Left lung (tissue), 10 donors: ENCODE results near the gene KLHL4. TPM values are rescaled to one million over a fixed set of nuclear protein-coding genes. Genes with fewer than 3 reads are reported as not detected.

Experiments
- ATAC-seq: fragments of 200-7000 bp; cut with Tn5 transposase; one replicate; pipeline ENCODE4 v1.9.1; 2020; ENCODE audit warnings: moderate library complexity
- DNase-seq, 4 donors: peaks; one replicate each; pipeline ENCODE4 v3.0.0-alpha.2; 2013 to 2020
- H3K27ac ChIP-seq, 2 donors: fragments of 200-600 bp; sonication (generic) in 1 of 2; one replicate each; pipeline versions ENCODE4 v1.5.0 to v1.8.0; 2020 to 2021
- H3K27me3 ChIP-seq, 2 donors: fragments of 200-600 bp; sonication (generic) in 1 of 2; one replicate each; pipeline versions ENCODE4 v1.5.0 to v1.8.0; 2020 to 2021
- H3K36me3 ChIP-seq, 2 donors: fragments of 200-600 bp; sonication (generic) in 1 of 2; one replicate each; pipeline versions ENCODE4 v1.5.0 to v1.8.0; 2020 to 2021
- H3K4me1 ChIP-seq, 2 donors: fragments of 200-600 bp; one replicate each; pipeline ENCODE4 v1.8.0; 2021
- H3K4me3 ChIP-seq, 2 donors: fragments of 200-600 bp; sonication (generic) in 1 of 2; one replicate each; pipeline versions ENCODE4 v1.5.0 to v1.8.0; 2020 to 2021; ENCODE audit warnings: mild to moderate bottlenecking in 1 of 2
- H3K9me3 ChIP-seq, 2 donors: fragments of 200-600 bp; sonication (generic) in 1 of 2; one replicate each; pipeline versions ENCODE4 v1.5.0 to v1.8.0; 2020 to 2021
- intact Hi-C, 2 donors: fragments of 100-400 bp; cut with DNase I; formaldehyde crosslinking; loops; one replicate each; pipeline versions ENCODE4 v1.11.2 to v1.14.2; 2022
- polyA plus RNA-seq, 6 donors: library from polyadenylated mRNA; unstranded; fragments of 120-200 nt; gene quantifications; one replicate each; pipeline ENCODE4 v1.2.1, GENCODE V29; 2013; ENCODE audit not compliant: insufficient read length in 6 of 6
- total RNA-seq, 2 donors: library from RNA; stranded (reverse); fragmentation: NEBNext Ultra II Directional; extraction: Animal tissue kit (Norgen Biotek cat#: 25700); gene quantifications; one replicate each; pipeline ENCODE4 v1.2.1, GENCODE V29; 2021
- TF ChIP-seq, protein P1 (sequence below), 2 donors: fragments of 200-600 bp; sonication (generic) in 1 of 2; IDR thresholded peaks; one replicate each; pipeline versions ENCODE4 v1.5.0 to v1.8.0; 2021; ENCODE audit warnings: antibody characterized with exemption in 2 of 2
- donor health status: DM: no; HTN: yes; CAD: no.
- donor health status: DM: no; HTN: no; CAD: no.

KLHL4 gene
- total and polyA plus RNA-seq, 8 donors, result 3.4 to 6.4 (median 5.1) TPM

DNA sequence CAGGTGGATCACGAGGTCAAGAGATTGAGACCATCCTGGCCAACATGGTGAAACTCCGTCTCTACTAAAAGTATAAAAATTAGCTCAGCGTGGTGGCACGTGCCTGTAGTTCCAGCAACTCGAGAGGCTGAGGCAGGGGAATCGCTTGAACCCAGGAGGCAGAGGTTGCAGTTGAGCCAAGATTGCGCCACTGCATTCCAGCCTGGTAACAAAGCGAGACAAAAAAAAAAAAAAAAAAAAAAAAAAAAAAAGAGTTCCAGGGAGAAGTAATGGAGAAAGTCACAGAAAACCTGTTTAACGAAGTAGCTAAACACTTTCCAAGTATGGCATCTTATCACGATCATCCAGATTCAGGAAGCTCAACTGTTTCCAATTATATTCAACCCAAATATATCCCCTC is 10.9 kb downstream of the KLHL4 start:
- H3K4me1 ChIP-seq, result no peaks in the 10 kb centered on the region
- H3K27ac ChIP-seq, result no peak overlapping the region
- DNase-seq, result no peak
- no peaks in the 10 kb centered on the region for H3K9me3 ChIP-seq
- H3K27me3 ChIP-seq, result no peaks in the 10 kb centered on the region
- ATAC-seq, result no peak
- no peak overlapping the region for H3K4me3 ChIP-seq
- H3K36me3 ChIP-seq, result no peaks in the 10 kb centered on the region
- intact Hi-C loops, result no loop called here
- TF ChIP-seq, protein P1, sequence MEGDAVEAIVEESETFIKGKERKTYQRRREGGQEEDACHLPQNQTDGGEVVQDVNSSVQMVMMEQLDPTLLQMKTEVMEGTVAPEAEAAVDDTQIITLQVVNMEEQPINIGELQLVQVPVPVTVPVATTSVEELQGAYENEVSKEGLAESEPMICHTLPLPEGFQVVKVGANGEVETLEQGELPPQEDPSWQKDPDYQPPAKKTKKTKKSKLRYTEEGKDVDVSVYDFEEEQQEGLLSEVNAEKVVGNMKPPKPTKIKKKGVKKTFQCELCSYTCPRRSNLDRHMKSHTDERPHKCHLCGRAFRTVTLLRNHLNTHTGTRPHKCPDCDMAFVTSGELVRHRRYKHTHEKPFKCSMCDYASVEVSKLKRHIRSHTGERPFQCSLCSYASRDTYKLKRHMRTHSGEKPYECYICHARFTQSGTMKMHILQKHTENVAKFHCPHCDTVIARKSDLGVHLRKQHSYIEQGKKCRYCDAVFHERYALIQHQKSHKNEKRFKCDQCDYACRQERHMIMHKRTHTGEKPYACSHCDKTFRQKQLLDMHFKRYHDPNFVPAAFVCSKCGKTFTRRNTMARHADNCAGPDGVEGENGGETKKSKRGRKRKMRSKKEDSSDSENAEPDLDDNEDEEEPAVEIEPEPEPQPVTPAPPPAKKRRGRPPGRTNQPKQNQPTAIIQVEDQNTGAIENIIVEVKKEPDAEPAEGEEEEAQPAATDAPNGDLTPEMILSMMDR (IDR thresholded peaks at IDR 0.05), result no peak

- TF ChIP-seq, protein P1 (IDR thresholded peaks at IDR 0.05), result no peak
- H3K27me3 ChIP-seq, result no peaks in the 10 kb centered on the region
- H3K36me3 ChIP-seq, result no peaks in the 10 kb centered on the region
- DNase-seq (no peak), ATAC-seq (no peak)
- H3K4me1 ChIP-seq, result no peaks in the 10 kb centered on the region
- intact Hi-C loops, result no loop called here
- H3K9me3 ChIP-seq, result no peaks in the 10 kb centered on the region
- no peak overlapping the region for H3K27ac ChIP-seq
- H3K4me3 ChIP-seq, result no peak overlapping the region
Measured at GRCh38 chrX:87571964-87572363, 54.4 kb downstream of the KLHL4 start.

GRCh38 chrX:87572901-87573300 is 55.3 kb downstream of the KLHL4 start:
- Histone ChIP-seq H3K27ac (no peak overlapping the region), H3K9me3 (no peaks in the 10 kb centered on the region), H3K27me3 (no peaks in the 10 kb centered on the region), H3K36me3 (no peaks in the 10 kb centered on the region), H3K4me1 (no peaks in the 10 kb centered on the region), H3K4me3 (no peak overlapping the region)
- ATAC-seq (no peak), DNase-seq (no peak)
- intact Hi-C loops, result no loop called here
- TF ChIP-seq, protein P1 (IDR thresholded peaks at IDR 0.05), result no peak

DNA sequence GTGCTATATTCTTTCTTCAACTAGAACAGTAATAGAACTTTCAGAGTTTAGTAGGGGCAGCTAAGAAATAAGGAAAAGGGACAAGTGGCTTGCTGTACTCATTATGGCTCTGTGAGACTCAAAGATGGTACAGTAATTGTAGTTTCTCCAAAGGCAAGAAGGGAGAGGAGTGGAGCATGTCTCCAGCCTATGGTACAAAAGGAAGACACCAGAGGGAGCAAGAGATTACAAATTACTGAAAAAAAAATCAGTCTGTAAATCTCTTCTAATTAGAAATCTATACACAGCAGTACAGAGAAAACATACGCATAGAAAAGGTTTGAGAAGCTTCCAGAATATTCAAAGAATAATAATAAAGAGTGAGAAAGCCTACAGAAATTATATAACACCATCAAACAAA is 61.4 kb downstream of the KLHL4 start:
- H3K36me3 ChIP-seq, result no peaks in the 10 kb centered on the region
- DNase-seq, result no peak
- TF ChIP-seq, protein P1 (IDR thresholded peaks at IDR 0.05), result no peak

DNA sequence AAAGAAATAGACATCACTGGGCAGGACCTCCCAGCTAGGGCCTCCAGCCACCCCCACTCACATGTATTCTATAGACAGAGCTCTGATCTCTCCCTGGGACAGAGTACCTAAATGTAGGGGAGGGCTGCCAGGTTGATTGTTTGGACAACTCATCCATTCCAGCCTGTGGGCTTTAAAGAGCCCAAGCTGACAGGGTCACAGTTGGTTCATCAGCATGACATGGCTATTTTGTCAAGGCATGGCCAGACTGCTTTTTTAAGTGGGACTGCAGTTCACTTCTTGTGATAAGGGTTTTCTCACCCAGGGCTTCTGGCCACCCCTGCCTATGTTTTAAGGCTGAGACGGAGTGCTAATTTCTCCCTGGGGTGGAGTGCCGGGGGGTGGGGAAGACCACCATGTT is 63.3 kb downstream of the KLHL4 start:
- intact Hi-C loops, result no loop called here
- no peak overlapping the region for H3K4me3 ChIP-seq
- TF ChIP-seq, protein P1 (IDR thresholded peaks at IDR 0.05), result no peak
- no peak for DNase-seq
- no peak for ATAC-seq
- no peaks in the 10 kb centered on the region for H3K36me3 ChIP-seq
- no peaks in the 10 kb centered on the region for H3K4me1 ChIP-seq
- H3K27ac ChIP-seq, result no peak overlapping the region
- no peaks in the 10 kb centered on the region for H3K9me3 ChIP-seq
- H3K27me3 ChIP-seq, result no peaks in the 10 kb centered on the region

More for the DNA sequence above, 61.4 kb downstream of the KLHL4 start:
- ATAC-seq, result no peak
- Histone ChIP-seq H3K4me3 (no peak overlapping the region), H3K27me3 (no peaks in the 10 kb centered on the region), H3K9me3 (no peaks in the 10 kb centered on the region), H3K4me1 (no peaks in the 10 kb centered on the region), H3K27ac (no peak overlapping the region)
- intact Hi-C loops, result no loop called here
